GM21526 (cell line): ENCODE results near the gene RHEBL1.
"Not testable (repeated sequence)": the region's sequence is repeated elsewhere in the genome, so short reads cannot be mapped to it uniquely, and the experiment has no call there.

Experiments
- ATAC-seq: cut with Tn5 transposase; IDR thresholded peaks from one replicate; pipeline ENCODE4 v1.9.1; 2021; ENCODE audit warnings: moderate library complexity; ENCODE audit not compliant: unreplicated experiment, low FRiP score

RHEBL1 gene

DNA sequence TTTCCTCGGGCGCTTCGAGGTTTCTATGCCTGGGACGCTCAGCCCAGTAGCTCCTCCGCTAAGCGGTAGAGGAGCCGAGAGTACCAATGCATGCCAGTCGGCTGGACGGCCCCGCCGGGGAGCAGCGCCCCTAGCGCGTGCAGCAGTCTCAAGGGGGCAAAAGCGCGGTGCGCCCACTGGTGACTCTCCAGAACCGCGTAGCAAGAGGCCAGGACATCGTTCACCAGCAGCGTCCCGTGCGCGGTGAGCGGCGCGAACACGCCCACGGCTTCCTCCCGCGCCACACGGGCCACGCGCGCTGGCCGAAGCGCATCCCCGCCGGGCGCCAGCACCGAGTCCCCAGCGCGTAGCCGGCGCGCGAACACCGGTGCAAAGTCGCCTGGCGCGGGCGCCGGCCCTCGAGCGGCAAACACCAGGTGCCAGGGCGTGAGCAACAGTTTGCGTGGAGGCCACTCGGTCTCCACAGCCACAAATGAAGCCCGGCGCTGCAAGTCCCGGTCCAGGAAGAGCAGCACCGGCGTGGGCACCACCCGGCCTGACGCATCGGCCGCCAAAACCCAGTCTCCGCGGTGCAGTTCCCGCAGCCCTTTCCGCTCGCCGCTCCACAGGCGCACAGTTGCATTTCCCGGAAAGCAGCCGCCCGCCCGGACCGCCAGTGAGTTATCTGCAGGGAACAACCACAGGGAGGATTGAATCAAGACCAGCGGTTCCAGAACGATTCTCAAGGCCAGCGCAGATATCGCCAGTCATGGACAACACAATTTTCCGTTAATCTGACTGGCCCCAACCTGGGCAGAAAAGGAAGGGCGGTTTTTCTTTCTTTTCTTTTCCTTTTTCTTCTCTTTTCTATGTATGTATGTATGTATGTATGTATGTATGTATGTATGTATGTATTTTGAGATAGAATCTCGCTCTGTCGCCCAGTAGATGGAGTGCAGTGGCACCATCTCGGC, 20.3 kb upstream of the RHEBL1 start:
- no peak for ATAC-seq

DNA sequence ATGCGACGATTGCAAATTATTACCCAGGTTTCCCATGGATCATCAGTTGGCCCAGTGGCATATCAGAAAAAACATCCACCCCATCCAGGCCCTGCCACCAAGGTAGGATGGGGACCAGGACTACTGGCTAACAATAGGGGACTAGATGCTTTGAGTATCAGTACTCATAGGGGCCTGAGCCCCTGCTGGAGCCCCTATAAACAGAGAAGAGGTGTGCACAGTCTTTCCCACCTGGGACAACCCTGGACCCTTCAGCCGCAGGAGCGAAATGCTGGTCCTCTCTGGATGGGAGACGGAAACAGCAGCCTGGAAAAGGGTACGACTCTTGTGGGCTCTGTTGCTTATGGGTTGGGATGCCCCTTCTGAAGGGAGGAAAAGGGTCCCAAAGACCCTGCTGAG, 19.2 kb upstream of the RHEBL1 start:
- no peak for ATAC-seq

DNA sequence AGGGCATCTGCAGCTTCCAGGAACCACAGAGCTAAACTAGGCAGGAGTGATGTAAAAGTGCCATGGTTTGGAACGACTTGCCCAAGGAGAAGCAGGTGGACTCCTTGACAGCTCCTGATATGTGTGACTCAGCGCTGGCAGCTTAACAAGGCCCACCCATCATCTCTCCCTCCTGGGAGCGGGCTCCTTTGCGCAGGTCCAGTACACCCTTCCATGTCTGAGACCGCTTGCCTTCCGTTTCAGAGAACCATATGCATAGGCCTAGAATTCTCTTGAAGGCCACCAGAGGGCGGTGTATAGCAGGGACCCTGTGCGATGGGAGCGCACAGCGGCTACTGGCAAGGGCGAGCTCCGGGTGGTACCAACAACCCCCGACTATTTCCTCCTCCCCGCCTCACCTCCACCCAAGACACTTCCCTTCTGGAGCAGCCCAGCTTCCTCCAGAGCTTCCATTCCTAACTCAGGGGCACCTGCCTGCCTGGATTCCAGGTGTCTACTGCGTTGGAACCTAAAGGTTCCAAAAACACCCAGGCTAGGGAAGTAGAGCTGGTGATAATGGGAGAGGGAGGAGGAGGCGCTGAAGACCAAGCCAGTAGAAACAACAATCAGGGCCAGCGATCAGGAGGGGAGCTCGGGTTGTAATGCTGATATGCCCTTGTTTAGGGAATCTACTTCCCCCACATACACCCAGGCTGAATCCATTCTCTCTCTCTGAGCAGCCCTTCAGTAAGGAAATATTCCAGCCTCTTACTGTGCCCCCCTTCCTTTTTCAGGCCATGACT, 18.6 kb upstream of the RHEBL1 start:
- peak; percentile 67 for ATAC-seq

DNA sequence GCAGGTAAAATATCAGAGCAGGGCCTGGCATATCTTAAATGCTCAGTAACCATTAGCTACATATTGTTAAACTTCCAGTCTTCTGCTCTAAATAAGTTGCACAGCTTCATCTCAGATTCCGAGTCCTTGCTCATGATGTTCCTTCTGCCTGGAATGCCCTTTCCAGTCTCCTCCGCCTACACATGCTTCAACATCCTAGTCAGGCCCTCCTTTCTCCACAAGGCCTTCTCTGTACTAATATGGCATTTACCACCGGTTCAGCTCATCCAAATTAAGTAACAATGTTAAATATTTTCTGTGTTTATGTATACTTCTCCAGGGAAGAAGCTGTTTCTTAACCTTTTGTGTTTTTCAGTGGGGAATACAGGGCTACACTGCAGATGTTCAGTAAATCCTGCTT, 16.3 kb upstream of the RHEBL1 start:
- ATAC-seq, result no peak

DNA sequence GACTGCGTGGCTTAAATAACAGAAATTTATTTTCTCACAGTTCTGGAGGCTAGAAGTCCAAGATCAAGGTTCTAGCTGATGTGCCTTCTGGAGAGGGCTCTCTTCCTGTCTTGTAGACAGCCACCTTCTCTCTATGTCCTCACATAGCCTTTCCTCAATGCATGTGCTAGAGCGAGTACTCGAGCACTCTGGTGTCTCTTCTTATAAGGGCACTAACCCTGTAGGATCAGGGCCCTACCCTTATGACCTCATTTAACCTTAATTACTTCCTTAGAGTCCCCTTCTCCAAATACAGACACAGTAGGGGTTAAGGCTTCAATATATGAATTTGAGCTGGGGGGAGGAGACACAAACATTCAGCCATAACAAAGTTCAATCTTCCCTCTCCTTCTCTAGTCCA, 14.7 kb upstream of the RHEBL1 start:
- ATAC-seq, result no peak

DNA sequence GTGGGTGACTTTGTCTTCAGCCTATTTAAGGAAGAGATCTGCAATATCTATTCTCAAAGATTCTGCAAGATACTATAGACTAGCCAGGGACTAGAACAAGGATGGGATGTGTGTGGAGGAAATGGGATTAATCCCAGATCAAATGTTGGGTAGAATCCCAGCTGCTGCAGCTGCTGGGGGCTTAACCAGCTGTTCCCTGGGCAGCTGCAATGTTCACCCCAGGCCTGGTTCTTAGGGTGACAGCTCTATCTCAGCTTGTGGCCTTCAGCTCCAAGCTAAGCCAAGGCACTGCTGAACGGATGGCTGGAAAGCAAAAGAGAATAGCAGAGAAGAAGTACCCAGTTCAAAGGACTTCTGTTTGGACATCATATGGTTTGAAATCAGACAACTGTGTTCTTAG, 10.0 kb upstream of the RHEBL1 start:
- no peak for ATAC-seq

DNA sequence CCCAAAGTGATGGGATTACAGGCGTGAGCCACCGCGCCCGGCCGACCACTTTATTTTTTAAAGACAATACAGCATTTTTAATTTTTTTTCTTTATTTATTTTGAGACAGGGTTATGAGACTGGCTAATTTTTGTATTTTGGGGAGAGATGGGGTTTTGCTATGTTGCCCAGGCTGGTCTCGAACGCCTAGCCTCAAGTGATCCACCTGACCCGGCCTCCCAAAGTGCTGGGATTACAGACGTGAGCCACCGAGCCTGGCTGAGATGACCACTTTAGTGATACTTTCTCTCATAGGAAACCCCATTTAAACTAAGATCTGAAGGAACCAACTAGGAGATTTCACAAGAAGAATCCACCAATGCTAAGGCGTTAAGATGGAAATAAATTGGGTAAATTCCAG, 1.2 kb upstream of the RHEBL1 start:
- ATAC-seq, result no peak

DNA sequence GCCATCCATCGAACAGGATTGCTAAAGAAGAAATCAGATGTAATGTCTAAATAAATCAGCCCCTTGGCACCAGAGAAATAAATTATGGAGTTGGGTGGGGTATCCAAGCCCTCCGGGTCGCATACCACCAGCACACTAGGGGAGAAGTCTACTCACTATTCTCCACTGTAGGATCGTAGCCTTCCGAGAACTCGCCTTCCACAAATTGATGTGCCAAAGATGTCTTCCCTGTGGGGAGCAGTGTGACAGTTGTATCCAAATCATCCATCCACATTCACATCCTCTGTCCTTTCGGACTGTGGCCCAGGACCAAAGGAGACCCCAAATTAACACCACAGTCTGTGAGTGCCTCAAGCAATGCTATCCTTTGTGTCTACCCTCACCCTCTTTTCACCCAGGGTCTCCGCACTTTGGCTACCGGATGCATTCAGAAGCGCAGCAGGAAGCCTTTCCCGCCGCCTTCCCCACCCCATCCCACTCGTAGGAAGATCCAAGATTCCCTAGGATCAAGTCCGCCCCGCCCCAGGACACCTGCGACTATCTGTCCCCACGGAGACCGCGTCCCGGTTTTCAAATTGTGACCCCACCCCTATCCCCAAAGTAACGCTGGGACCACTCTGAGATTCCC, 786 bp downstream of the RHEBL1 start:
- no peak for ATAC-seq

DNA sequence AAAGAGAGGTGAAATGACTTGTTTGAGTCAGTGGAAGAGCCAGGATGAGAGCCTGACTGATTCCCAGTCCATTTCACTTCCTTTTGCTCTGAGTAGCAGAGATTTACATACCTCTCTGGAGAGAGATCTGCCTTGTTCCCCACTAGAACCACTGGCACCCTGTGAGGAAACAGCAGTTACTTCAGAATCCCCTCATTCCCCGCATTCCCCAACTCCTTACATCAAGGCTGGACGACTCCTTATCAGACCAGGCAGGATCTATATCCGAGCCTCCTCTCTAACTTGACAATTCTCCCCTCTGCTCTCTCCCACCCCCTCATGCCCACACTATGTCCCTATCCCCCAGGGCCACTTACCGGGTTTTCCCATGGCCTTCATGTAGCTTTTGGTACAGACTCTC, 3.7 kb downstream of the RHEBL1 start:
- no peak for ATAC-seq

DNA sequence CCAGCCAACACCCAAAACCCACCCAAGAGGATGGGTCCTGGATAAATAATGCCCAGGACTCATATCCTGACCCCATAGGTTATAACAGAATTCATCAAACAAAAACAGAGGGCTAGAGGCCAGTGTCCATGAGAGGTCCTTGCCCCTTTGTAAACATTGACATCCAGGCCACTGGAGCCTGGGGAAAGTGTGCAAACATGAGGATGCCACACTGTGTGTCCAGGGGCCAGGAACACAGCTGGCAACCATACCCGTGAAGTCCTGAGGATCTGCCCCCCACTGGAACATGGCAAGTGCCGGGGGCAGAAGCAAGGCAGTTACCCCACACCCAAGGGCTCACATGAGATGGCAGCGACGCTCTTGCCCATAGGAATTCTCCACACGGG, 5.0 kb downstream of the RHEBL1 start:
- ATAC-seq, result no peak

DNA sequence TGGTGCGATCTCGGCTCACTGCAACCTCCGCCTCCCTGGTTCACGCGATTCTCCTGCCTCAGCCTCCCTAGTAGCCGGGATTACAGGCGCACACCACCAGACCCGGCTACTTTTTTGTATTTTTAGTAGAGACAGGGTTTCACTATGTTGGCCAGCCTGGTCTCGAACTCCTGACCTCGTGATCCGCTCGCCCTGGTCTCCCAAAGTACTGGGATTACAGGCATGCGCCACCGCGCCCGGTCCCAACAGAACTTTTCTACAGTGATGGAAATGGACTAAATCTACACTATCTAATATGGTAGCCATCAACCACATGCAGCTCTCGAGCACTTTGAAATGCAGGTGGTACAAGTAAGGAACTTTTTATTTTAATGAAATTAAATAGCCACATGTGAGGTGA, 7.9 kb downstream of the RHEBL1 start:
- ATAC-seq, result not testable (repeated sequence)

DNA sequence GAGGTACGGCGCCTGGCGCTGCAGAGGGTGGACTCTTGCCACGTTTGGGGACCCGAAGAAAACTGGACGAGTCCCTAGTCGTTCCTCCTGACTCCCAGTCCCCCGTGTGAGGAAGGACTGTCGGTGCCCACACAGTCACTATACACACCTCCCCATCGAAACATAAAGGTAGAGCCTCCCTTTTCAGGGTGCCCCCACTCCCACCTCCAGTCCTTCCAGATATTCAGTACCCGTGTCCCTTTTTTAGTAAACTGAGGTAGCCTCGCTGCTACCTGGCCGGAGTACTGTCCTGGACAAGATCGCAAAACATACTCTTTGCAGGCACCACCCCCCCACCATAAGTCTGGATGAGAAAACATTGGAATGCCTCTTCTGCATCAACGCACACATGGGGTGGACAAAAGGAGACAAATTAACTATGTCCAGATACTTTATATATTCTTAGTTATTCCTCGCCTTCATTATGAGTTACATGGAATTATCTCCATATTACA, 8.6 kb downstream of the RHEBL1 start:
- no peak for ATAC-seq

DNA sequence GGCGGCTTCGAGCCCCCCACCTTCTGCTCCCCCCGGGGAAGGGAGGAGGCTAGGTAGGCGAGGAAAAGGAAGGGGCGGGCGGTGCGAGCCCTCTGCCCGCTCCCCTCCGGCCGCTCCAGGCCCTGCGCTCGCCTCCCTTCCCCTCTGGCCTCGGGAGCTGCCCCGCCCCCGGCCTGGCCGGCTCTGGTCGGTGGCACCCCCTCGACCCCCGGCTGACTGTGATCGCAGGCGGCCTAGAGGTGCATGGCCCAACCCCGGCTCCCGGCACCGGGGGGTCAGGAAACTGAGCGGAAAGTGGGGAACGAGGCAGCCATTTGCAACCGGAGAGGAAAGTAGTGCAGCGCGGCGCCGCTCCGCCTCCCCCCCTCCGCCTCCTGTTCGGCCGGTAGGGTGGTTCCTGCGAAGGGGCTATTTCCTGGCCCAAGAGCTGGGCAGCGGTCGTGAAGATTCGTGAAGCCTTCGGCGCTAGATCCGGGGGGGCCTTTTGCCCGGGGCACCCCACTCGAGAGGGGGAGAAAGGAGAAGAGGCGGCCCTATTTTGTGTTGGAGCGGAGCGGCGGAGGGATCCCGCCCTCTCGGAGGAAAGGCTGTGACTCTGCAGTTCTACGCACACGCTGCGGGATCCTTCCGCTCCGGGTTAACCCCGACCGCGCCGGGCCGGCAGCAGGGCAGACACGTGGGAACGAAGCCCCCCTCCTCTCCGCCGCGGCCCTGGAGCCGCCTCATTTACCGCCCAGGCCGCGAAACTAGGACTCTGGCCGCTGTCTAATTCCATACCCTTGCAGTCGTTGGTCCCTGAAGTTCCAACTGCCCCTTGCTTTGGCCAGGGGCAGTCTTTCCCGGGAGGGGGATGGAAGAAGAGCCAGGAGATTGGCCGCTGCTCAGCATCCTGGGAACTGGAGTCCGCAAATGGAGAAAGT, 9.3 kb downstream of the RHEBL1 start, which contains the start of gene KMT2D:
Gene KMT2D (minus strand): TSS at position 558 of the 920 bp plus-strand sequence. CDS start 5,470 bp downstream, outside the sequence.
- peak; percentile 41 for ATAC-seq

DNA sequence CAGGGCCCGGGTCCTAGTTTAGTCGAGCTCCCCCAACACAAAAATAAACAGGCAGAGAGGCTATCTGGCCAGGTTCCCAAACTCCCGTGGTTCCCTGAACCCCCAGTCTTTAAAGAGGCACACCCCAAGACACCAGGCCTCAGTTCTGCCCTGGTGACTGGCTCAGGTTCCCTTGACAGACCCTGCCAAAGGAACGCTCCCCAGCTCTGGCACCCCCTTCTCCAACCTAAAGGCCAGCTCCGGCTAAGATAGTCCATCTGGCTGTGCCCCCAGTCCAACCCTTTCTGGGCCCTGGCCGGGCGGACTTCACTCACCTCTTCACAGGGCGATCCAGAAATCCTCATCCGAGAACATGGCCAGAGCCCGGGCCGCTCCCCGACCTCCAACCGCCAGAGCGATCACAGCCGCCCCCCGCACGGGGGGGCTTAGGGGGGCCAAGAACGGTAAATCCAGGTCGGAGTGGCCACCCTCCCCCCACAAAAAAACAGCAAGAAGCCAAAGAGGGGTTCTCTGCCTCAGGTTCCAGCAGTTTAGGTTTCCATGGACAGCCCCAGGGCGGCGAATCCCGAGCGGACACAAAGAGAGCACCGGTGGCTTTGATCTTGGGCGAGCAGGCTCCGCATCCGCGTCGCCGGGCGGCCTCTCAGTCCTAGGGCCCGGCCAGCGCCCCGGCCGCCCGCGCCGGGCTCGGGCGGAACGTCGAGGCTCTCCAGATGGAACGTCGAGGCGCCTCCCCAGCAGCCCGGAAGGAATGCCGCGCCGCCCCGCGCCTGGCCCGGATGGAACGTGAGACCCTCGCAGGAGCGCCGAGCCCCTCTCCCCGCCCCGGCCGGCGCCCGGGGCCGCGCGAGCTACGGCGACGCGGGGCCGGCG, 10.2 kb downstream of the RHEBL1 start:
- peak; percentile 4 for ATAC-seq

DNA sequence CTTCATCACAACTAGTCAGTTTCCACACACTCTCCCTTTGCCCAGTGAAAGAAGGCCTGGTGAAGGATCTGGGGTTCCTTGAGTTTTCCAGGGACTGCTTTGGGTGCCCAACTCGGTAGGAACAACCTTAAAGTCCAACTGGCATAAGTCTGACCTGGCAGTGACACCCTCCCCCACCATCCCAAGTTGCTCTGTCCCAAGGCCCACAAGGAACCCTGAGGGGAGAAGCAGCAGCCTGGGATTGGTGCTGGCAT, 10.8 kb downstream of the RHEBL1 start:
- no peak for ATAC-seq

DNA sequence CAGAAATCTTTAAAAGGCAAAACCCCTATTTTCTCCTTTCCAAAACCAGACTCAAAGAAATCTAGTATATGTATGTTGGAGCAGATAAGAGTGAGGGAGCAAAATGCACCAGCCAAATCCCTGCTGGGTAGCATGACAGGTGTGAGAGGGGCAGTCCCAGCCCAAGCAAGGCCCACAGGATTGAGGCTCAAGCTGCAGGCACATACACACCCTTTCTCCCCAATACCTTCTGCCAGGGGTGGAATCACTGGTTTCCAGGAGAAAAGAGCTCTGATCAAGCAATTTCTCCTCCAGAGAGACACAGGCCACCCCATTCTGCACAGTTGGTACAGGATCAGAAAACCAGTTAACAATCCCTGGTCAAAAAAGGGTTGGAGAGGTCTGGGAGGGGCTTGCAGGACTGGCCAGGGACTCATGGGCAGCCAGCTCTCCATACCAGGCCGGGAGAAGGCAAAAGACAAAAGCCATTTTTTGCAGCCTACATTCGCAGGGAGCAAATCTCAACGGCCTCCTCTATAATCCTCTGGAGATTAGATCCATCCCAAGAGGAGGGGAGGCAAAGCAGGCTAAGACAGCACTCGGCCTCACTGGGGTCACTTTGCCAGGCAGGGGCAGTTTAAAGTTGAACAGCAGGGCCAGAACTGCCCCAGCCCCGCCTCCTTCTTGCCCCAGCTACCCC, 11.3 kb downstream of the RHEBL1 start:
- no peak for ATAC-seq

DNA sequence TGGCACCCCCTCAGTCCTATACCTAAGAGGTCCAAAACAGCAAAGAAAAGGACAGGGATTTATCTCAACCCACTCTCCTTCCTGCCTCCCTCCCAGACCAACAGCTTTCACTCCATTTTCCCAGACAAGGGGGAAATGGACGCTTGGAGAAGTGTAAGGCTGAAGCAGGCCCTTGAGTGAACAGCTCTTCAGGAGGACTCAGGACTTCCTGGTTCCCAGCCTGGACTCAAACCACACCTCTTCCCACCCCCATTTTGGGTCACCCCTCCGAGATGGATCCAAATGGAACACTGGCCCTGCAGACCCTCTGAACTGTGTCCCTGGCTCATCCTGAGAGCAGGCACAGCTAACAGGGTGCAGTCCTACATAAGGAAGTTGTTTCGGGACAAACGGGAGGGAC, 11.9 kb downstream of the RHEBL1 start:
- ATAC-seq, result no peak

DNA sequence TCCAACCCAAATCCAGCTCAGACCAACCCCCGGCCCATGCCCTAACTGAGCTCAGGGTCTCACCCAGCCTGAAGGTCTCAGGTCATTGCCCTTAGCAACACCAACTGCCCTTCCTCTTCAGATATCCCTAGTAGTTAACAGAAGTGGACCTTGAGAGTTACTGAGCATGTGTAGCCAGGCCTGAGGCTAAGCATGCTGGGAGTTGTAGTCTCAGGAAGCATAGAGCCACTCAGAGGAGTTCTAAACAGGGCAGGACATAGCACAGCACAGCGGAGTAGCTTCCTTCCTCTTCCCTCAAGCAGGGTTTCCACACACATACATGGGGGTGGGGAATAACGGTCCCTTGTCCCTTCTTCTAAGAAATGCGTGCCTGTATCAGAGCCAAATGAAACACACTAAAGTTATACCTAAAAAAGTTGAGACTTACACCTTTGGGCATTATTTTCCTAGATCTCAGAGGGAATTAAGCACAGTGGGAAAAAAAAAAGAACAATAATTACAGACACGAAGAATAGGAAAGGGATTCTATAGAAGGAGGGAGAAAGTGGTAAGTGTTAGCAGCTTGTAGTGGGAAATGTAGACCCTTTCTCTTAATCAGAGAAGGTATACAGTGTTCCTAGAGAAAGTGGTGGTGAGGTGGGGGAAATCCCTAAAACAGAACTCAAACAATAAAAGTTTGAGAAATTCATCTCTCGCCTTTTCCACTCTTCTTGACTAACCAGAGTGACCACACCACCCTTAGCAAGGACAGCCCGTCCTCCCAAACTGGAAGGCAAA, 13.6 kb downstream of the RHEBL1 start:
- peak; percentile 52 for ATAC-seq
